Esophagus squamous epithelium (tissue), 5 donors: ENCODE measurements around the gene PKD1. TPM values are rescaled to one million over a fixed set of nuclear protein-coding genes. Genes with fewer than 3 reads are reported as not detected.

Experiments used
- DNase-seq: peaks from one replicate; lab custom pipeline; 2025; lab: John Stamatoyannopoulos, UW
- H3K27ac ChIP-seq, 4 donors: fragments of 200-600 bp; sonication (generic); one replicate each; pipeline ENCODE4 v1.5.1; 2016 to 2019; ENCODE audit warnings: mild to moderate bottlenecking in 1 of 4
- H3K27me3 ChIP-seq, 4 donors: fragments of 200-600 bp; sonication (generic); 1 replicate in 3 of 4; 2 replicates in 1 of 4; pipeline versions ENCODE4 v1.5.1 to v1.6.0; 2017 to 2021; ENCODE audit warnings: antibody characterized with exemption in 1 of 4
- H3K36me3 ChIP-seq, 3 donors: fragments of 200-600 bp; sonication (generic); one replicate each; pipeline ENCODE4 v1.5.1; 2016 to 2019
- H3K4me1 ChIP-seq, 3 donors: fragments of 200-600 bp; sonication (generic); one replicate each; pipeline ENCODE4 v1.5.1; 2017 to 2019
- H3K4me3 ChIP-seq, 4 donors: fragments of 200-600 bp; sonication (generic); 1 replicate in 3 of 4; 2 replicates in 1 of 4; pipeline ENCODE4 v1.5.1; 2016 to 2019; ENCODE audit warnings: mild to moderate bottlenecking in 2 of 4, moderate library complexity in 1 of 4
- H3K9me3 ChIP-seq, 3 donors: fragments of 200-600 bp; sonication (generic); one replicate each; pipeline ENCODE4 v1.5.1; 2016 to 2019
- CTCF ChIP-seq, 6 experiments: fragments of 450-650 bp in 4 of 6; fragments of 200-600 bp in 2 of 6; sonication (generic) in 2 of 6; IDR thresholded peaks; one replicate each; pipeline ENCODE4 v1.5.1; 2016 to 2019; ENCODE audit warnings: antibody characterized with exemption in 6 of 6, mild to moderate bottlenecking in 4 of 6, moderate library complexity in 4 of 6
- POLR2A ChIP-seq, 4 donors: fragments of 450-650 bp; IDR thresholded peaks; one replicate each; pipeline ENCODE4 v1.6.1; 2017; ENCODE audit warnings: antibody characterized with exemption in 4 of 4, mild to moderate bottlenecking in 4 of 4, moderate library complexity in 3 of 4
- WGBS, 2 donors: methylation state at CpG; one replicate each; pipeline ENCODE4 v1.1.5; 2018; 5-methylcytosine and 5-hydroxymethylcytosine counted together
- intact Hi-C: fragments of 100-400 bp; cut with DNase I; formaldehyde crosslinking; loops from one replicate; pipeline ENCODE4 v1.15.0; 2022
- total RNA-seq, 4 donors: library from RNA; depleted of rRNA; stranded (reverse); fragments of >200 nt; gene quantifications; one replicate each; pipeline ENCODE4 v1.1.0, GENCODE V29; 2016
- donor health status: DM: yes; HTN: yes; CAD: no.

The PKD1 gene
- total RNA-seq, 4 donors from 2014 or later: 34.1 to 123 (median 64.1) TPM

GRCh38 chr16:2086106-2086742 is 49.5 kb downstream of the PKD1 start:
- no peaks in the 10 kb centered on the region for H3K9me3 ChIP-seq
- H3K27ac ChIP-seq: peak overlapping the region in 1 of 4 donors; percentile 9
- peaks cover 28 to 97% (median 33%) of the 10 kb centered on the region in 3 donors for H3K36me3 ChIP-seq
- intact Hi-C loops: no loop called here
- no peak for DNase-seq
- TF ChIP-seq POLR2A (IDR thresholded peaks at IDR 0.05) (no peak), CTCF (IDR thresholded peaks at IDR 0.05) (no peak)
- no peak overlapping the region for H3K4me3 ChIP-seq
- WGBS, 2 donors: 90% methylated on average over 6 of the region's 27 CpGs; no CpG with 5 or more reads in 1 of the 2 donors
- H3K27me3 ChIP-seq: no peaks in the 10 kb centered on the region
- H3K4me1 ChIP-seq: peaks cover 21 to 96% (median 21%) of the 10 kb centered on the region in 3 donors

GRCh38 chr16:2085669-2086068 is 50.0 kb downstream of the PKD1 start:
- intact Hi-C loops: no loop called here
- no peak for DNase-seq
- Histone ChIP-seq H3K4me3 (no peak overlapping the region), H3K27me3 (no peaks in the 10 kb centered on the region), H3K9me3 (no peaks in the 10 kb centered on the region), H3K27ac (no peak overlapping the region), H3K4me1 (peaks cover 19 to 93% (median 21%) of the 10 kb centered on the region in 3 donors), H3K36me3 (peaks cover 31 to 100% (median 33%) of the 10 kb centered on the region in 3 donors)
- TF ChIP-seq POLR2A (IDR thresholded peaks at IDR 0.05) (no peak), CTCF (IDR thresholded peaks at IDR 0.05) (no peak)
- WGBS, 2 donors: 50 to 74% methylated on average over 3 to 9 of the region's 14 CpGs

- Histone ChIP-seq H3K4me3 (no peak overlapping the region), H3K9me3 (no peaks in the 10 kb centered on the region), H3K36me3 (peaks cover 26 to 100% (median 29%) of the 10 kb centered on the region in 3 donors), H3K27me3 (no peaks in the 10 kb centered on the region), H3K4me1 (peaks cover 13 to 87% (median 21%) of the 10 kb centered on the region in 3 donors), H3K27ac (peak overlapping the region in 1 of 4 donors; percentile 2)
- no peak for TF ChIP-seq CTCF (IDR thresholded peaks at IDR 0.05)
- no peak for TF ChIP-seq POLR2A (IDR thresholded peaks at IDR 0.05)
- 100% methylated on average over 2 of the region's 29 CpGs; no CpG with 5 or more reads in 1 of the 2 donors for WGBS, 2 donors
- no peak for DNase-seq
- intact Hi-C loops: no loop called here
Measured at GRCh38 chr16:2084895-2085625, 50.6 kb downstream of the PKD1 start.

- 90% methylated on average over 2 to 14 of the region's 44 CpGs for WGBS, 2 donors
- no peak for DNase-seq
- Histone ChIP-seq H3K36me3 (peaks cover 25 to 100% (median 36%) of the 10 kb centered on the region in 3 donors), H3K9me3 (no peaks in the 10 kb centered on the region), H3K27me3 (no peaks in the 10 kb centered on the region), H3K4me1 (peaks cover 13 to 78% (median 21%) of the 10 kb centered on the region in 3 donors), H3K27ac (peak overlapping the region in 3 of 4 donors; percentile 2 to 21 (median 4)), H3K4me3 (no peak overlapping the region)
- intact Hi-C loops: no loop called here
- no peak for TF ChIP-seq POLR2A (IDR thresholded peaks at IDR 0.05)
- TF ChIP-seq CTCF (IDR thresholded peaks at IDR 0.05): no peak
Measured at GRCh38 chr16:2083876-2084780, 51.6 kb downstream of the PKD1 start.
